ENCODE data around the gene ZCCHC7.

ZCCHC7 gene

GRCh38 chr9:37342895-37343294 is 222.5 kb downstream of the ZCCHC7 start:
- no peak for DNase-seq

DNA sequence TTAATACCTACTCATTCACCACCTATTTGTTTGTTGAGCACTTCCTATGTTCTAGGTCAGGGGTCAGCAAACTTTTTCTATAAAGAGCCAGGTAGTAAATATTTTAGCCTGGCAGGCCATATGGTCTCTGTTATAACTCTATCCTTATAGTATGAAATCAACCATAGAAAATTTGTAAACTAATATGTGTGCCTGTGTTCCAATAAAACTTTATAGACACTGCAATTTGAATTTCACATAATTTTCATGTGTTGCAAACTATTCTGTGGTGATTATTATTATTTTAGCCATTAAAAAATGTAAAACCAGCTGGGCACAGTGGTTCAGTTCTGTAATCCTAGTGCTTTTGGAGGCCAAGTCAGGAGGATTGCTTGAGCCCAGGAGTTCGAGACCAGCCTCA is 223.3 kb downstream of the ZCCHC7 start:
- DNase-seq: no peak

- no peak for DNase-seq
These were observed 224.7 kb downstream of the ZCCHC7 start for GRCh38 chr9:37345038-37345437.

DNA sequence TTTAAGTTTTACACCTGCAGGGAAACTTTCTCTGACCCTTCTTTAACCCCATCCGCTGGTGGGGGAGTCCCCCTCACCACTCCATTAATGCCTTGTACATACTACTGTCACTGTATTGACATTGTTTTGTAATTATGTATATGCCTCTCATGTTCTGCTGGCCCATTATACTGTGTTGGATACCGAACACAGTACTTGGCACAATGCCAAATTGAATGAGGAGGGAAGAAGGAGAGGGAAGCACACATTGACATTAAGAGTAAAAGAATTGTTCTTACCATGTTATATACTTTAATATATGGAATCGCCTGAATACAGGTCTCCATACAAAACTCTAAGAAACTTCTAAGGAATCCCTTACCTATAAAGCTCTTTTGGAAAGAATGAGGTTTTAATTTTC is 228.5 kb downstream of the ZCCHC7 start:
- no peak for DNase-seq

GRCh38 chr9:37350486-37351190 is 230.3 kb downstream of the ZCCHC7 start:
- no peak for DNase-seq

DNA sequence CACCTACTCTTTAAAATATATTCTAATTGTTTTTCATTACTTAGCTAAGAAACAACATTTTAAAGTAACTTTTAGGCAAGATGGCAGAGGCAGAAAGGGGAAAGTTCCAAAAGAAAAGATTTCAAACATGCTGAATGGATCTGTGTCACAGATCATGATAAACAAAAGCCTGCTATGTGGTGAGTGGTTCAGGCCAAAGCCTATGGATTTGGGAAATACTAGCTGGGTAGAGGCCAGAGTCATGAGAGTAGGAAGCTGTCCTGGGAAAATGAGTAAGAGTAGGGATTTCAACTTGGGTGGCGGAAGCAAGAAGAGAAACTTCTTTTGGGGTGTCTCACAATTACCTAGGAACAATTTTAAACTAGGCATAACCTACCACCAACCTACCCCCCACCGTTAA is 233.4 kb downstream of the ZCCHC7 start:
- DNase-seq: no peak

DNA sequence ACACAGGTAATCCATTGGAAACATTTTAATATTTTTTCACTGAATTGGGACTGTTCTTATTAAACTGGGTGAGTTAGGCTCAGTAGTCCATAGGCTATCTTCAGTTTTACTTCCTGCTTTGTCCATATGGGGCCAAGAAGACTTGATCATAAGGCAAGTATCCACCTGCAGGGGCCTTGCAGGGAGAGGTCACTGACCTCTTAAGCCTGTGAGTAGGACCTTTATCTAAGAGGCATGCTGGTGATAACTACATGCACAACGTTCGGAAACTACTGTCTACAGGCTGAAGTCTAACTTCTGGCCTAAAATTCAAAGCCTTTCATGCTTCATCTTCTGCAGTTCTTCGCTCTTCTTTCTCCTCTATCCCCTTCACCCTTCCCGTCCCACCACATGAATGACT is 242.1 kb downstream of the ZCCHC7 start:
- no peak for DNase-seq

GRCh38 chr9:37363124-37363523 is 242.8 kb downstream of the ZCCHC7 start:
- no peak for DNase-seq

GRCh38 chr9:37364136-37364535 is 243.8 kb downstream of the ZCCHC7 start:
- no peak for DNase-seq

DNA sequence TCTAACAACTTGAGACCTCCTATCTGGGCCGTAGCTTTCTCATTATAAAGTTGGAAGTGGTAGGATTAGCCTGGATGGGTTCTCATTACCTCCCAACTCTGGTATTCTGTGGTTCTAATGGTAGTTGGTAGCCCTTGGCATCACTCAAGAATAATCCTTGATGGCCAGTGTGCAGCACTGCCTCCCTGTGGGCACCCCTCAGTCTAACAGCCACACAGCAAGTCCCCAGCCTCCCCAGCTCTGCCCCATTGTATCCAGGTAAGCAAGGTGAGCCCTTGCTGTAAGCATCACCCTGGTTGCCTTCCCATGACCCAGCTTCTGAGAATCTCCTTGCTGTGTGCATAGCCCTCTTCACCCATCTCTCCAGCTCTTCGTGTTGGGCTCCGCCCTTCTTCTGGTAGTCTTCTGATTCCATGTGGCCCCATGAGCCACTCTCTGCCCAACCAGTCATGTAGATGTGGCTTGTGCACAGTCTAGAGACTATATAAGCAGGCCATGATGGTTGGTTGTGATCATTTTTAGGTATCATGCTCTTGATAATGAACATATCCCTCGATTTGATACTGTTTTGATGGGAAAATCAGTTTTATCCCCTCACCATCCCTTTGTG is 244.5 kb downstream of the ZCCHC7 start:
- no peak for DNase-seq

- DNase-seq: no peak
These were observed 249.3 kb downstream of the ZCCHC7 start for GRCh38 chr9:37369671-37370070.

GRCh38 chr9:37370282-37370681 is 249.9 kb downstream of the ZCCHC7 start:
- no peak for DNase-seq

- no peak for DNase-seq
These were observed 250.7 kb downstream of the ZCCHC7 start for GRCh38 chr9:37370968-37371563.

DNA sequence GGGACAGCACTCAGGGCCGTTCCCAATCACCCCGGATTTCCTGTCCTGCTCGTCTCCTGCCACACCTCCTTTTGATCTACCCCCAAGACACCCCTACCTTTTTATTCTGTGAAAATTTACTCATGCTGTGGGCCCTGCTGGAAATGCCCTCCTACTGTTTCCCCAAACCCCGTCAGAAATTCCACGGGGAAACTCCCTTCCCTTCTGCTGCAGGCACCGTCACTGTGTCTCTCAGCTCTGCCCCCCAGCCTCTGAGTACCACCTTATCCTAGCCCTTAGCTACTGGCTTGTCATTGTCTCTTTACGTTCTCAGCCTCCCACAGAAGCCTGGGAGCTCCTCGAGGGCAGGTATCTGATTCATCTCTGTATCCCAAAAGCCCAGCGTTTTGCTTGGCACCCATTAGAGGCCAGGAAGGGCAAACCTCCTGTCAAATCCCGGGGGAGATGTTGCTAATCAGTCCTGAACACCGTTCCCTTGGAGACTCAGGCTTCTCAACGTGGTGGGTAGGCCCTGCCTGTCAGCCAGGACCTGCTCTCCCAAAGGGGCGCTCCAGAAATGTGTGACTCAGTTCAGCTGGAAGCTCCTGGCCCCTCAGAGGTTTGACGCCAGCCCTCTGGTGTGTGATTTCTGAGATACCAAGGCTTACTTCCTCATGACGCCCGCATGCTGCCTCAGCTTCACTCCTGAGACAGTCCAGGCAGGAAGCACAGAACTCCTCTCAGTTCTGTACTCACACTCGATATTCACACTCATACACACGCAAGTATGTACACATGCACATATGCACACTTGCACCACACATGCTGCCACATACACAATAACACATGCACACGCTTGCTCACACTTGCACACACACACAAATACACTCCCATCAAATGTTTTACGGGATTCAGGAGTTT is 251.4 kb downstream of the ZCCHC7 start:
- DNase-seq: no peak

DNA sequence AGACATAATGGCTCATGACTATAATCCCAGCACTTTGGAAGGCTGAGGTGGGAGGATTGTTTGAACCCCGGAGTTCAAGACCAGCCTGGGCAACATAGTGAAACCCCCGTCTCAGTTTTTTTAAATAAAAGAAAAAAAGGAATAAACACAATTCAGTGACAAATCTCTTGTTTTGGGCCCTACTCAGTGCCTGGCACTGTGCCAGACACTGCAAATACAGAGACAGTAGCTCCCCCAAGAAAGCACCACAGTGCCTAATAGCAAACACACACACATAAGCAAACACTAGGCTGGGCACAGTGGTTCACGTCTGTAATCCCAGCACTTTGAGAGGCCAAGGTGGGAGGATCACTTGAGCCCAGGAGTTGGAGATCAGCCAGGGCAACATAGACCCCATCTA is 252.5 kb downstream of the ZCCHC7 start:
- DNase-seq: no peak

DNA sequence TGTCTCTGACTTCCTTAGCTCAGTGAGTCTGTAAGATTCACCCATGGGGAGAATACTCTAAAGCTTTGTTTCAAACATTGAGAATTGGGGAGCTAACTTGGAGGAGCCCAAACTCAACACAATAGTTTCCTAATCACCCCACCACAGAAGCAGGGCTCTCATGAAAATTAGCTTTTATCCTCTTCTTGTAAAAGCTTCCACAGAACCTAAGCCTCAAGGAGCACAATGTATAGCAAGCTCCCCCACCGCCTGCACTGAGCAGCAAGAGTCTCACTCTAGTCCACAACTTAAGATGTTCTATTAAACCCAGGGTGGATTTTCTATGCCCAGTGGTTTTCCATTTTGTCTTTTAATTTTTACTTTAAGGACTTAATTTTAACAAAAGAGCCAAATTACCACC is 253.2 kb downstream of the ZCCHC7 start:
- DNase-seq: no peak

DNA sequence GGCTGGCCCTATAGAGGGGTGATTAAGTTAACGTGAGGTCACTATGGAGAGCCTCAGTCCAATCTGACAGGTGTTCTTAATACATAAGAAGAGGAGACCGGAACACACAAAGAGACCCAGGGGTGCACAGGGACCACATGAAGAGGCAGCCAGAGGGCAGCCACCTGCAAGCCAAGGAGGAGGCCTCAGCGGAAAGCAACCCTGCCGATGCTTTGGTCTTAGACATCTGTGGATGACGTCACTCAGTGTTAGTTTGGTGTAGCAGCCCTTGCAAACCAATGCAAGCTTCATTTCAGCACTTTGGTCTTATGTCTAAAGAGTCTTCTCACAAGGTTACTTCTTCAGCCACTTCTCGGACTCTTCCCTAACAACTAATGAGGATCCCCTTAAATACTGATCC is 254.5 kb downstream of the ZCCHC7 start:
- no peak for DNase-seq

DNA sequence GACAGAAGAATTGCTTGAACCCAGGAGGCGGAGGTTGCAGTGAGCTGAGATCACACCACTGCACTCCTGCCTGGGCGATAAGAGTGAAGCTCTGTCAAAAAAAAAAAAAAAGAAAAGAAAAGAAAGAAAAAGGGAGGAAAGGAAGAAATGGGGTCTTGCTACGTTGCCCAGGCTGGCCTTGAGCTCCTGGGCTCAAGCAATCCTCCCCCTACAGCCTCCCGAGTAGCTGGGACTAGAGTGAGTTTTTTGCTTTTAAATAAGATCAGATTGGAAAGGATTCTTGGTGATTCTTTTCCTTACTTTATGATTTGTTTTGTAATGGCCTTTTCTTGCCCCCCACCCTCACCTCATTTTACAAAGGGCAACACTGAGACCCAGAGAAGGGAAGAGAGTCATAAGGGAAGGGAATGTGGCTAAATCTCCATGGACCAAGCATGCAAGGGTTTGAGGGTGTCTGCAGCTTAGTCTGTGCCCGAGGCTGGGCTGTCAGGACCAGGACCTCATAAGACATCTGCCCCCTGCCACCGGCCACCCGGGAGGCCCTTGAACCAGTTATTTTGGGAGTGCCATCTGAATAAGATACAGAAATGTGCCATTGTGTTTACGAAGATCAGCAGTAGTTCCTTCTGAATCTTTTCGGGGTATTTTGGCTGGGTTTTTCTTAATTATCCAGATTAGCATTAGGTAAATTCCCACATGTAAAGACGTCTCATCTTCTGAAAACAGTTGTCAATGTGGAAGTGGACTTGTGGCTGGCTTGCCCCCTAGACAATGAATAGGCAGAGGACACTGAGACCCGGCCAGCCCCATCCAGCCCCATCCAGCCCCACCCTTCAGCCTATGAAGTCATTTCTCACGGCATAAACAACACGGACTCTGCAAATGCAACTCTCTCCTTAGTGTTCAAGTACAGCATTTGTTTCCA is 257.6 kb downstream of the ZCCHC7 start:
- no peak for DNase-seq

DNA sequence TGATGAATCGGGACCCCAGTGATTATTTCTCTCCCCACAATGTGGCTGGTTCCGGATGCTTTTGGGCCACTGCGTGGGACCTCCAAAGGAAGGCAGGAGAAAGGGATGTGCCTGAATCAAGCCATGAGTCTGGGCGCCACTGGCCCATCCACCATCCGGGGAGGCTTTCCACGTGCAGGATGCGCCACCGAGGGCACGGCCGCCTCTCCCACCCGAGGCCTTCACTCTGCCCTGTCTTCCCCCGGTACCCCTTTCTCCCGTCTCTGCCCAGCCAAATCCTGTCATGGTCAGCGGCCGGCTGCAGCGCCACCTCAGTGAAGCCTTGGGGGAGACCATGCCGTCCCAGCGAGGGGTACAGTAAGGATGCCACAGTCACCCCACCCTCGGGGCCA is 258.2 kb downstream of the ZCCHC7 start:
- DNase-seq: no peak

GRCh38 chr9:37379835-37380234 is 259.5 kb downstream of the ZCCHC7 start:
- DNase-seq: no peak

DNA sequence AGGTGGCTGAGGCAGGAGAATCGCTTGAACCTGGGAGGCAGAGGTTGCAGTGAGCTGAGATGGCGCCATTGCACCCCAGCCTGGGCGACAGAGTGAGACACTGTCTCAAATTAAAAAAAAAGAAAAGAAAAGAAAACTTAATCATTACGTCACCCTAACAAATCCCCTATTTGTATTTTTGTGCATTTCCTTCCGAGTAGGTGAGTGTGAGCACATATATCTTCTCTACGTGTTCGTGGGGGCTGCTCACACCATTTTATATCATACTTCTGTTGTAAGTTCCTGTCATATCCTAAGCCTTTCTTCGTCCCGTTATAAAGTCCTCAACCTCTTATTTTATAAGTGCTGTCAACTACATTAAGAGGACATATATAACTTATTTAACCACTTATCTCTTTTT is 260.2 kb downstream of the ZCCHC7 start:
- no peak for DNase-seq

- no peak for DNase-seq
These were observed 260.8 kb downstream of the ZCCHC7 start for GRCh38 chr9:37381094-37381741.

All from stimulated activated naive CD4-positive, alpha-beta T cell treated with Interleukin-2 at 50 U/mL for 16 hours (primary cell).